Suprapubic skin (tissue), 4 donors: ENCODE data around the gene GALNT9.

ENCODE experiments used
- CTCF ChIP-seq, 2 donors: fragments of 200-600 bp in 1 of 2; fragments of 450-650 bp in 1 of 2; sonication (generic) in 1 of 2; IDR thresholded peaks; one replicate each; pipeline ENCODE4 v1.5.1; 2016 to 2019; ENCODE audit warnings: antibody characterized with exemption in 2 of 2, mild to moderate bottlenecking in 1 of 2, moderate library complexity in 1 of 2
- POLR2A ChIP-seq, 2 donors: fragments of 450-650 bp; IDR thresholded peaks; one replicate each; pipeline ENCODE4 v1.6.1; 2017; ENCODE audit warnings: antibody characterized with exemption in 2 of 2, mild to moderate bottlenecking in 2 of 2, moderate library complexity in 2 of 2
- POLR2AphosphoS5 ChIP-seq, 3 donors: sonication (generic); formaldehyde crosslinking; IDR thresholded peaks; one replicate each; pipeline ENCODE4 v1.6.1; 2017; ENCODE audit warnings: antibody characterized with exemption in 3 of 3

- no peak for TF ChIP-seq POLR2A (IDR thresholded peaks at IDR 0.05)
- no peak for TF ChIP-seq CTCF (IDR thresholded peaks at IDR 0.05)
- TF ChIP-seq POLR2AphosphoS5 (IDR thresholded peaks at IDR 0.05): no peak
Measured at GRCh38 chr12:132366341-132366861, 37.0 kb upstream of the GALNT9 start.
